Astrocyte of the hippocampus (primary cell): ENCODE results near the gene LETM1.

ENCODE experiments used
- DNase-seq: peaks from one replicate; pipeline ENCODE4 v3.0.0; 2011; ENCODE audit warnings: low read depth, low spot score

The LETM1 gene

GRCh38 chr4:1872870-1873269, 16.9 kb upstream of the LETM1 start:
- DNase-seq: peak; percentile 48

- DNase-seq: peak; percentile 68
Observed at GRCh38 chr4:1871471-1872021, 15.6 kb upstream of the LETM1 start.

- peak; percentile 98 for DNase-seq
Observed at GRCh38 chr4:1870578-1871443, 14.9 kb upstream of the LETM1 start, which contains the start of gene NSD2. NSD2 (plus strand) TSS chr4:1871393; CDS start chr4:1900655, 29,262 bp downstream.

GRCh38 chr4:1870328-1870577, 14.3 kb upstream of the LETM1 start:
- peak; percentile 91 for DNase-seq

GRCh38 chr4:1869530-1870327, 13.8 kb upstream of the LETM1 start:
- no peak for DNase-seq

GRCh38 chr4:1868912-1869311, 13.0 kb upstream of the LETM1 start:
- DNase-seq: no peak

GRCh38 chr4:1868293-1868692, 12.3 kb upstream of the LETM1 start:
- no peak for DNase-seq

GRCh38 chr4:1866189-1866661, 10.3 kb upstream of the LETM1 start:
- DNase-seq: no peak

GRCh38 chr4:1864076-1865008, 8.4 kb upstream of the LETM1 start:
- no peak for DNase-seq

- DNase-seq: no peak
Observed at GRCh38 chr4:1863297-1864033, 7.5 kb upstream of the LETM1 start.

- DNase-seq: no peak
Observed at GRCh38 chr4:1862961-1863296, 7.0 kb upstream of the LETM1 start.

GRCh38 chr4:1862055-1862911, 6.3 kb upstream of the LETM1 start:
- DNase-seq: no peak

GRCh38 chr4:1859389-1859753, 3.4 kb upstream of the LETM1 start:
- DNase-seq: no peak

GRCh38 chr4:1857931-1858330, 2.0 kb upstream of the LETM1 start:
- no peak for DNase-seq

- peak; percentile 54 for DNase-seq
Observed at GRCh38 chr4:1856943-1857699, 1.2 kb upstream of the LETM1 start.

- DNase-seq: peak; percentile 42
Observed at GRCh38 chr4:1855333-1856070, 454 bp downstream of the LETM1 start.

GRCh38 chr4:1854752-1855151, 1.2 kb downstream of the LETM1 start:
- no peak for DNase-seq

- DNase-seq: no peak
Observed at GRCh38 chr4:1852904-1853623, 2.9 kb downstream of the LETM1 start.
